M059J (cell line): ENCODE measurements around the gene TBC1D8. TPM values are rescaled to one million over a fixed set of nuclear protein-coding genes. Genes with fewer than 3 reads are reported as not detected.

ENCODE experiments used
- DNase-seq: peaks from one replicate; pipeline ENCODE4 v3.0.0-alpha.2; 2012; ENCODE audit warnings: low read depth
- total RNA-seq: library from RNA; depleted of rRNA; stranded (reverse); fragments of >200 nt; shearing (Covaris generic); gene quantifications from 2 replicates; pipeline ENCODE4 v1.2.3, GENCODE V29; 2014

TBC1D8 gene
- total RNA-seq, 1 experiment from 2014 or later, result 9.3 TPM

DNA sequence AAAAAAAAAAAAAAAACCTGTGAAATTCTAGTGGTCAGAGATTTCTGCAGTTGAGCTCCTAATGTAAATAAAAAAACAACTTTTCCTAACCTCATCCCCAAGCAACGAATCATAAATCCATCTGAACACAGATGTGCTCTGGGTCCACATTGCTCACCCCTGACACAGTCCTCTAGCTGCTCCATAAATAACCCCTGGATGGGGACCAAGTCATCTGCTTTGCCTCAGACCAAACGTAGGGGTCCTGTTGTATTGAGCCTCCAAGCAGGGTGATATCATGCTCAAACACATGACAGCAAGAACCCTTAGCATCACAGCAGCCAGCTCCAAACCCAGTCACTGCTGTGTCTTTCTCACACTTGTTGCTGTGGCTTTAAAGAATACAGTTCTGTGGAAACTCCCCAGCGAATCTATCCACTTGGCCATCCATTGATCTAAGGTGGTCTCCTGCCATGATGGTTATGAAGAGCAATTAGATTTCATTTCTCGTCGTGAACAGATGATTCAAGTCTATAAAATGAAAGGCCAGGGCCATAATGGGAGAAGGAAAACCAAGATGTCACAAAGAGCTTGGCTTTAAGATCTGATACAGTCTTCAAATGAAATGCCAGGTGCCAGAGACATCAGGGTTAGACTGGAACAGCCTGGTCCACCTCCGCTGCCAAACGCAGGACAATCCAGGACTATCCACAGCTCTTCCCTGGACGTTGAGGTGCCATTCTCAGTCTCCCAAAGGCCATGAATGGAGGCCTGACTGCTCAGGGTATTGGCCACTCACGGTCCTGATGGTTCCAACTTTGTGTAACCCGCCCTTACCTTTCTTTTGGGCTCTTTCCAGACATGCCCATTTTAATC is 39.0 kb downstream of the TBC1D8 start:
- DNase-seq, result peak; percentile 84

GRCh38 chr2:101111262-101111838 is 39.8 kb downstream of the TBC1D8 start:
- DNase-seq, result no peak

GRCh38 chr2:101109451-101110118 is 41.6 kb downstream of the TBC1D8 start:
- no peak for DNase-seq

DNA sequence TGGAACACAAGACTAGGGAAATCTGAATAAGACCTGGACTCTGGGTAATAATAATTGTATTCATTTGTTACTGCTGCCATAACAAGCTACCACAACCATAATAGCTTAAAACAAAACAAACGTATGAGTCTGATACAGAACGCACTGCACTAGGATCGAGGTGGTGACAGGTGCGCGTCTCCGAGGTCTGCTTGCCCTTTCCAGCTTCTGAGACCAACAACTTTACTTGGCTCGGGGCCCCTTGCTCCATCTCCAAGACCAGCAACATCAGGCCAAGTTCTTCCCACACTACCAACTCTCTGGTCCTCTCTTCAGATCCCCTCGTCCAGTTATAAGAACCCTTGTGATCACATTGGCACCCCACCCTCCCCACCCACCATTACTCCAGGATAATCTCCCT is 42.8 kb downstream of the TBC1D8 start:
- DNase-seq, result no peak

GRCh38 chr2:101107241-101107640 is 43.9 kb downstream of the TBC1D8 start:
- no peak for DNase-seq

DNA sequence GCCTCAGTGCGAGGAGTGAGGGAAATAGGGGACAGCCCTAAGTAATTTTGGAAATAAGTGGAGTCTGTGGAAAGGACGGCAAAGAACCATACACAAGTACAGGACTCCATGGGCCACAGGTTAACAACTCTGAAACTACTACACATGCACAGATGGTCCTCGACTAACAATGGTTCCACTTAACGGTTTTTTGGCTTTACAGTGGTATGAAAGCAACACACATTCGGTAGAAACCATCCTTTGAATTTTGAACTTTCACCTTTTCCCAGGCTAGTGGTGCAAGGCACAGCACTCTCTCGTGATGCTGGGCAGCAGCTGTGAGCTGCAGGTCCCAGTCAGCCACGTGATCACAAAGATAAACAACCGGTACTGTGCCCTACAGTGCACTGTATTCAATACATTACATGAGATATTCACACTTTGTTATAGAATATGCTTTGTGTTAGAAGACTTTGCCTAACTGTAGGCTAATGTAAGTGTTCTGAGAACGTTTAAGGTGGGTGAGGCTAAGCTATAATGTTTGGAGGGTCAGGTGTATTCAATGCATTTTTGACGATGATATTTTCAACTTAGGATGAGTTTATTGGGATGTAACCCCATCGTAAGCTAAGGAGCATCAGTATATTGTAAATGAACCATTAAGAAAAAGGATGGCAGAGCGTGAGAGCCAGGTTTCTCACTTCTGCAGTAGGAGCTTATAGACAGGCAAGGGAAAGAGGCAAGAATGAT is 44.6 kb downstream of the TBC1D8 start:
- no peak for DNase-seq

- no peak for DNase-seq
Measured at GRCh38 chr2:101105654-101106053, 45.5 kb downstream of the TBC1D8 start.

GRCh38 chr2:101097638-101098037 is 53.5 kb downstream of the TBC1D8 start:
- DNase-seq, result no peak

DNA sequence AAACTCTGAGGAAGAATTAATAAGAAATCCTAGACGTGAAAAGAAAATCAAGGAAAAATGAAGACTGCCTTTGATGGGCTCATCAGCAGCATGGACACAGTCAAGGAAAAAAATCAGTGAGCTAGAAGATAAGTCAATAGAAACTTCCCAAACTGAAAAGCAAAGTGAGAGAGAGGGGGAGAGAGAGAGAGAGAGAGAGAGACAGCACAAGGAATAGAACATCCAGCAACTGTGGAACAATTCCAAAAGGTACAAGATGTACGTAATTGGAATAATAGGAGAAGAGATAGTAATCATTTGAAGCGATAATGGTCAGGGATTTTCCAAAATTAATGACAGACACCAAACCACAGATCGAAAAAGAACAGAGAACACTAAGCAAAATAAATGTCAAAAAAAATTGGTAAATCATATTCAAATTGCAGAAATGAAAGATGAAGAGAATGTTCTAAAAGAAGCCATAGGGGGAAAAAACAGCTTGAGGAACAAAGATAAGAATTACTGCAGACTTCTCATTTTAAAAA is 54.5 kb downstream of the TBC1D8 start:
- no peak for DNase-seq

DNA sequence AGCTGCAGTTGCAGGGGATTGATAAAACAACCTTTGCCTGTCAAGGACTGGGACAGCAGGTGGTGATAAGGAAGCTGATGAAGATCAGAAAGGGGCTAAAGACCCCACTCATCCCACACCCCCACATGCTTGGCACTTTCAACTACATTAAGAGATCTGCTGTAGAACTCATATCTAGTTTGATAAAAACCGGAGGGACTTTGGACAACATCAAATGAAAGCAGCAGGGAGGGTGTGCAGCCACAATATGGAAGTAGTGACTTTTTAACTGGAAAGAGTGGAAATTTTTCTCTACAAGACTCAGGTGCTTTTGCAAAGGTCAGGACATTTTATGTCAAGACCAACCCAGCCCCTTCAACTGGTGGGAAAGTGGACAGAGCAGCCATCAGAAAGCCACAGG is 56.8 kb downstream of the TBC1D8 start:
- no peak for DNase-seq

GRCh38 chr2:101089942-101090799 is 61.0 kb downstream of the TBC1D8 start:
- no peak for DNase-seq

GRCh38 chr2:101089419-101089818 is 61.8 kb downstream of the TBC1D8 start:
- DNase-seq, result no peak

GRCh38 chr2:101087638-101088037 is 63.5 kb downstream of the TBC1D8 start:
- no peak for DNase-seq

DNA sequence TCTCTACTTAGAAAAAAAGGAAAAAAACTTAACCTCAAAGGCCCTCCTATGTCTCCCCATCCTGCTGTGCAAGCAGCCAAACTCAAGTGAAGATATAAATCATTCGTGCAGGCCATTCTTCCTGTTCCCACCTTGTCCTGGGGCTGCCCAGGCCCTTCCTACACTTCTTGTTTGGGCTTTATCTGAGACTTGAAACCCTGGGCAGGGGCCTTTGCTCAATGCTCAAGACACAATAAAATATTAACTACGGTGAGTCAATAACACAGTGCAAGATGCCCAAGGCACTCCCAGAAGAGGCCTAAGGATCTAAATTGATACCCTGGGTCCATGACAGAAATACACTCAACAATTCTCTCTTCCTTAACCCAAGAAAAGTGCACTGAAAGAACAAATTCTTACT is 67.6 kb downstream of the TBC1D8 start:
- DNase-seq, result no peak

DNA sequence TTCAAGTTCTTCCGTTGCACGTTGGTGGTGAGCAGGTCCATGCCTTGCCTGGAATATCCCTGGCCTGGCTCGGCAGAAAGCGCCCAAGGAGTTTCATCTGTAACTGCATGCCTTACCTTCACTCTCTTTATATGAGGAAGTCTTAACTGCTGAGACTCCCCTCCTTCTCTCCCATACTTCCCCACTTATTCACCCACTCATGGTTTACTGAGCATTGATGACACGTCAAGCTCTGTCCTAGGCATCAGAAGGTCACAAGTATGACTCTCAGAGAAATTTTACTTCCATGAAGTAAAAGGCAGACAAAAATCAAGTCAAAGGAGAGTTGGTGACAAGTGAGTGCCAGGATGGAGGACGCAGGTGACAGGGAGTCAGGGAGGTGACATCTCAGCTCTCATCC is 68.2 kb downstream of the TBC1D8 start:
- no peak for DNase-seq

GRCh38 chr2:101081375-101081907 is 69.7 kb downstream of the TBC1D8 start:
- DNase-seq, result no peak

GRCh38 chr2:101080211-101081068 is 70.7 kb downstream of the TBC1D8 start:
- no peak for DNase-seq

- peak; percentile 40 for DNase-seq
Measured at GRCh38 chr2:101076581-101076980, 74.6 kb downstream of the TBC1D8 start.

- peak; percentile 77 for DNase-seq
Measured at GRCh38 chr2:101064868-101065549, 86.2 kb downstream of the TBC1D8 start.
